ENCODE results near the gene DIO3. TPM values are rescaled to one million over a fixed set of nuclear protein-coding genes. Genes with fewer than 3 reads are reported as not detected.

The DIO3 gene
- total RNA-seq, 1 donor from 2014 or later = 4.4 TPM

GRCh38 chr14:101601606-101602465, 40.5 kb downstream of the DIO3 start:
- no peaks in the 10 kb centered on the region for H3K36me3 Mint-ChIP-seq (ENCODE audit: insufficient read depth)
- H3K9me3 Mint-ChIP-seq (ENCODE audit: low read depth) = peaks cover 6% of the 10 kb centered on the region
- no peak for DNase-seq (ENCODE audit: low spot score, unreplicated experiment)

GRCh38 chr14:101602466-101602840, 41.2 kb downstream of the DIO3 start:
- no peak overlapping the region for H3K27ac Mint-ChIP-seq
- TF ChIP-seq, protein P1, sequence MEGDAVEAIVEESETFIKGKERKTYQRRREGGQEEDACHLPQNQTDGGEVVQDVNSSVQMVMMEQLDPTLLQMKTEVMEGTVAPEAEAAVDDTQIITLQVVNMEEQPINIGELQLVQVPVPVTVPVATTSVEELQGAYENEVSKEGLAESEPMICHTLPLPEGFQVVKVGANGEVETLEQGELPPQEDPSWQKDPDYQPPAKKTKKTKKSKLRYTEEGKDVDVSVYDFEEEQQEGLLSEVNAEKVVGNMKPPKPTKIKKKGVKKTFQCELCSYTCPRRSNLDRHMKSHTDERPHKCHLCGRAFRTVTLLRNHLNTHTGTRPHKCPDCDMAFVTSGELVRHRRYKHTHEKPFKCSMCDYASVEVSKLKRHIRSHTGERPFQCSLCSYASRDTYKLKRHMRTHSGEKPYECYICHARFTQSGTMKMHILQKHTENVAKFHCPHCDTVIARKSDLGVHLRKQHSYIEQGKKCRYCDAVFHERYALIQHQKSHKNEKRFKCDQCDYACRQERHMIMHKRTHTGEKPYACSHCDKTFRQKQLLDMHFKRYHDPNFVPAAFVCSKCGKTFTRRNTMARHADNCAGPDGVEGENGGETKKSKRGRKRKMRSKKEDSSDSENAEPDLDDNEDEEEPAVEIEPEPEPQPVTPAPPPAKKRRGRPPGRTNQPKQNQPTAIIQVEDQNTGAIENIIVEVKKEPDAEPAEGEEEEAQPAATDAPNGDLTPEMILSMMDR (IDR thresholded peaks at IDR 0.05; ENCODE audit: unreplicated experiment) = no peak
- peaks cover 19% of the 10 kb centered on the region for H3K27me3 Mint-ChIP-seq
- H3K36me3 Mint-ChIP-seq (ENCODE audit: insufficient read depth) = no peaks in the 10 kb centered on the region
- H3K9me3 Mint-ChIP-seq (ENCODE audit: low read depth) = peaks cover 6% of the 10 kb centered on the region
- no peak for DNase-seq (ENCODE audit: low spot score, unreplicated experiment)
- no peaks in the 10 kb centered on the region for H3K4me1 Mint-ChIP-seq (ENCODE audit: low read depth)
- H3K4me3 Mint-ChIP-seq (ENCODE audit: low read depth) = no peak overlapping the region

More at GRCh38 chr14:101601606-101602465, 40.5 kb downstream of the DIO3 start:
- TF ChIP-seq, protein P1 (IDR thresholded peaks at IDR 0.05; ENCODE audit: unreplicated experiment) = no peak
- Mint-ChIP-seq H3K27ac (no peak overlapping the region), H3K4me1 (ENCODE audit: low read depth) (no peaks in the 10 kb centered on the region), H3K27me3 (peaks cover 17% of the 10 kb centered on the region), H3K4me3 (ENCODE audit: low read depth) (no peak overlapping the region)

- H3K27me3 Mint-ChIP-seq = peaks cover 21% of the 10 kb centered on the region
- H3K27ac Mint-ChIP-seq = no peak overlapping the region
- no peaks in the 10 kb centered on the region for H3K36me3 Mint-ChIP-seq (ENCODE audit: insufficient read depth)
- no peak overlapping the region for H3K4me3 Mint-ChIP-seq (ENCODE audit: low read depth)
- TF ChIP-seq, protein P1 (IDR thresholded peaks at IDR 0.05; ENCODE audit: unreplicated experiment) = no peak
- no peaks in the 10 kb centered on the region for H3K4me1 Mint-ChIP-seq (ENCODE audit: low read depth)
- no peaks in the 10 kb centered on the region for H3K9me3 Mint-ChIP-seq (ENCODE audit: low read depth)
- DNase-seq (ENCODE audit: low spot score, unreplicated experiment) = no peak
Measured at GRCh38 chr14:101603096-101603495, 41.8 kb downstream of the DIO3 start.

- Mint-ChIP-seq H3K27me3 (peaks cover 34% of the 10 kb centered on the region), H3K4me3 (ENCODE audit: low read depth) (no peak overlapping the region), H3K36me3 (ENCODE audit: insufficient read depth) (no peaks in the 10 kb centered on the region), H3K4me1 (ENCODE audit: low read depth) (no peaks in the 10 kb centered on the region), H3K9me3 (ENCODE audit: low read depth) (no peaks in the 10 kb centered on the region), H3K27ac (no peak overlapping the region)
- DNase-seq (ENCODE audit: low spot score, unreplicated experiment) = no peak
- TF ChIP-seq, protein P1 (IDR thresholded peaks at IDR 0.05; ENCODE audit: unreplicated experiment) = no peak
Measured at GRCh38 chr14:101604228-101604934, 43.1 kb downstream of the DIO3 start.

DNA sequence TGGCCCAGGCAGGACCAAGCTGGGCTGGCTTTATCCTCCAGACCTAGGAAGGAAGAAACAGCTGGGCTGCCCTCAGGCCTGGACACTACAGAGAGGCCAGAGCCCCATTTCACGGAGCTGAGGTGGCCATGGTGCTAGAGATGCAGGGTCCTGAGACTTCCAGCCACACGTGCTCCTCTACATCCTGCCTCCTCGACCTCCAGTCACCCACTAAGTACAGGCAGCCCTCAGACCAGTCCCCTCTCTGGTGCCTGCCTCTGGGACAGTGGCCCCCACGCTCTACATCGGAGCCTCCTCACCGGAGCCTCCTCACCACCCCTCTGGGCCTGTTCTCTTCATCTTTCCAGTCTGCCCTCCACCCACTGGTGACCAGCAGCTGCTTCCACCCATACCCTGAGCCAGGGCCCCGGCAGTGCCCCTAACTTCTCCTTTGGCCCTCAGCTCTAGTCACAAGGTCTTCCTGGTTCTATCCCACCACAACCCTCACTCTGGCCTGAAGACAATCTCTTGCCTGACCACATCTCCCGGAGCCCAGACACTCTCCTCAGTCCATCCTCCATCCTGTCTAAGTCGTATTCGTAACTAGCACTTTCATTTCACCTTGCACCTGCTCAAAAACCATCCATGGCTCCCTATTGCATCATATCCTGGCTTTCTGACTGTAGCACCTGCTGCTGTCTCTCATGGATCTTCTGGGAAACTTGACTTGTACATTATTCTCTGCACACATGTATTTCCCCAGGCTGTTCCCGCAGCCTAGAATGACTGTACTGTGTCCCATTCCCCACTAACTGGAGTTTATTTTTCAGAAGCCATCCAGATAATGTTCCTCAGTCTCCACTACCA, 43.9 kb downstream of the DIO3 start:
- TF ChIP-seq, protein P1 (IDR thresholded peaks at IDR 0.05; ENCODE audit: unreplicated experiment) = no peak

More for the DNA sequence above, 43.9 kb downstream of the DIO3 start:
- no peaks in the 10 kb centered on the region for H3K4me1 Mint-ChIP-seq (ENCODE audit: low read depth)
- no peak overlapping the region for H3K27ac Mint-ChIP-seq
- H3K36me3 Mint-ChIP-seq (ENCODE audit: insufficient read depth) = no peaks in the 10 kb centered on the region
- peaks cover 34% of the 10 kb centered on the region for H3K27me3 Mint-ChIP-seq
- H3K9me3 Mint-ChIP-seq (ENCODE audit: low read depth) = no peaks in the 10 kb centered on the region
- no peak overlapping the region for H3K4me3 Mint-ChIP-seq (ENCODE audit: low read depth)
- peak; percentile 1 for DNase-seq (ENCODE audit: low spot score, unreplicated experiment)
